Erythroblast (primary cell): ENCODE results near the gene HLCS.

Source experiments
- GATA1 ChIP-seq: IDR thresholded peaks from 2 replicates; pipeline ENCODE4 v1.6.1; 2011; ENCODE audit warnings: low read depth, mild to moderate bottlenecking, control low read depth, low read length, moderate library complexity
- POLR2A ChIP-seq: IDR thresholded peaks from 2 replicates; pipeline ENCODE4 v1.6.1; 2011; ENCODE audit warnings: mild to moderate bottlenecking, low read length

- TF ChIP-seq POLR2A (no peak), GATA1 (no peak)
Observed at GRCh38 chr21:36759348-36760083, 207.0 kb downstream of the HLCS start.
